Stimulated activated CD8-positive, alpha-beta memory T cell treated with anti-CD3 and anti-CD28 coated beads, Interleukin-2, amount 100 ng/mL, for 48 hours (primary cell): Measurements from ENCODE around the gene SHISAL1.
"Not testable (repeated sequence)": the region's sequence is repeated elsewhere in the genome, so short reads cannot be mapped to it uniquely, and the experiment has no call there.

Experiments used
- DNase-seq, 2 donors: peaks; one replicate each; pipeline ENCODE4 v3.0.0-alpha.2; 2020; ENCODE audit warnings: low read depth in 2 of 2

The SHISAL1 gene

GRCh38 chr22:44261164-44261860 lies 51.4 kb downstream of the SHISAL1 start:
- no peak for DNase-seq

GRCh38 chr22:44260216-44261035 lies 52.3 kb downstream of the SHISAL1 start:
- DNase-seq = no peak

- no peak for DNase-seq
Observed at GRCh38 chr22:44259366-44260215, 53.2 kb downstream of the SHISAL1 start.

- DNase-seq = no peak
Observed at GRCh38 chr22:44256556-44257485, 55.9 kb downstream of the SHISAL1 start.

- DNase-seq = no peak
Observed at GRCh38 chr22:44256085-44256484, 56.7 kb downstream of the SHISAL1 start.

- no peak for DNase-seq
Observed at GRCh38 chr22:44254811-44255210, 57.9 kb downstream of the SHISAL1 start.

- no peak for DNase-seq
Observed at GRCh38 chr22:44249376-44250147, 63.2 kb downstream of the SHISAL1 start.

- DNase-seq = no peak
Observed at GRCh38 chr22:44248926-44249325, 63.8 kb downstream of the SHISAL1 start.

- no peak for DNase-seq
Observed at GRCh38 chr22:44247923-44248892, 64.5 kb downstream of the SHISAL1 start.

GRCh38 chr22:44247346-44247745 lies 65.4 kb downstream of the SHISAL1 start:
- DNase-seq = no peak

- DNase-seq = no peak
Observed at GRCh38 chr22:44246615-44247326, 66.0 kb downstream of the SHISAL1 start.

- no peak for DNase-seq
Observed at GRCh38 chr22:44245867-44246266, 66.9 kb downstream of the SHISAL1 start.

- DNase-seq = no peak
Observed at GRCh38 chr22:44245438-44245837, 67.3 kb downstream of the SHISAL1 start.

GRCh38 chr22:44244265-44244822 lies 68.4 kb downstream of the SHISAL1 start:
- DNase-seq = no peak

GRCh38 chr22:44243761-44244160 lies 69.0 kb downstream of the SHISAL1 start:
- no peak for DNase-seq

GRCh38 chr22:44242946-44243724 lies 69.6 kb downstream of the SHISAL1 start:
- no peak for DNase-seq

- DNase-seq = not testable (repeated sequence)
Observed at GRCh38 chr22:44241121-44241520, 71.6 kb downstream of the SHISAL1 start.
